ENCODE measurements around the gene DNAH9. TPM values are rescaled to one million over a fixed set of nuclear protein-coding genes. Genes with fewer than 3 reads are reported as not detected.
A peak's percentile ranks its signal among the peaks of the same experiment; 100 is the strongest.

Gene DNAH9
- total RNA-seq, 1 donor from 2014 or later: 1.0 TPM

GRCh38 chr17:11997147-11997971 is 399.1 kb downstream of the DNAH9 start, which contains the start of gene ZNF18:
TSS of gene ZNF18 (minus strand) at chr17:11997475. CDS start at chr17:11992829, 4,646 bp downstream.
- Histone ChIP-seq H3K9ac (ENCODE audit: low read depth in 1 of 3, low read length in 3 of 3) (peak within 1 kb of the TSS; percentile 92 to 98 (median 94)), H3K27ac (ENCODE audit: low read depth, low read length) (peak within 1 kb of the TSS; percentile 93), H3K4me3 (ENCODE audit: low read length in 3 of 3) (peak within 1 kb of the TSS; percentile 96 to 98 (median 98)), H3K27me3 (ENCODE audit: control insufficient read depth in 3 of 3, insufficient read depth in 3 of 3, low read length in 3 of 3) (no peaks in the 10 kb centered on the region), H3K4me1 (ENCODE audit: control insufficient read depth in 3 of 3, insufficient read depth in 3 of 3, low read length in 3 of 3) (peaks cover 3 to 14% (median 3%) of the 10 kb centered on the region in 3 donors), H3K9me3 (ENCODE audit: control insufficient read depth in 3 of 3, low read length in 3 of 3) (no peaks in the 10 kb centered on the region), H3K36me3 (ENCODE audit: control insufficient read depth in 3 of 3, insufficient read depth in 3 of 3, low read length in 3 of 3) (peaks cover 1 to 4% (median 3%) of the 10 kb centered on the region in 3 donors)

DNA sequence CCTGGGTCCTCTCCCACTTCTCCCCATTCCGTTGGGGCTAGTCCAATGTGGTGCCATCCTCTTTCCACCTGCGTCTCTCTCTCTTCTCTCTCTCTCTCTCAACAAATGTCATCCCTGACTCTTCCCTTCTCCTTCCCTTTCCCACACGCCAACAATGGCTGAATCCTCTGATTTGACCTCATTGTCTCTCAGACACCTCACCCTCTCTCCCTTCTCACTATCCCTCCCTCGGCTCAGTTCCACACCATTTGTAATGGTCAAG is 399.6 kb downstream of the DNAH9 start:
- Histone ChIP-seq H3K27ac (ENCODE audit: low read depth, low read length) (peak overlapping the region; percentile 61), H3K36me3 (ENCODE audit: control insufficient read depth in 3 of 3, insufficient read depth in 3 of 3, low read length in 3 of 3) (no peaks in the 10 kb centered on the region), H3K9ac (ENCODE audit: low read depth in 1 of 3, low read length in 3 of 3) (peak overlapping the region; percentile 52 to 85 (median 66)), H3K4me3 (ENCODE audit: low read length in 3 of 3) (peak overlapping the region; percentile 96 to 98 (median 98)), H3K9me3 (ENCODE audit: control insufficient read depth in 3 of 3, low read length in 3 of 3) (no peaks in the 10 kb centered on the region), H3K4me1 (ENCODE audit: control insufficient read depth in 3 of 3, insufficient read depth in 3 of 3, low read length in 3 of 3) (peaks cover 3 to 14% (median 3%) of the 10 kb centered on the region in 3 donors), H3K27me3 (ENCODE audit: control insufficient read depth in 3 of 3, insufficient read depth in 3 of 3, low read length in 3 of 3) (no peaks in the 10 kb centered on the region)

GRCh38 chr17:11999696-12000095 is 401.4 kb downstream of the DNAH9 start:
- Histone ChIP-seq H3K4me3 (ENCODE audit: low read length in 3 of 3) (no peak overlapping the region), H3K27me3 (ENCODE audit: control insufficient read depth in 3 of 3, insufficient read depth in 3 of 3, low read length in 3 of 3) (no peaks in the 10 kb centered on the region), H3K9ac (ENCODE audit: low read depth in 1 of 3, low read length in 3 of 3) (no peak overlapping the region), H3K9me3 (ENCODE audit: control insufficient read depth in 3 of 3, low read length in 3 of 3) (no peaks in the 10 kb centered on the region), H3K36me3 (ENCODE audit: control insufficient read depth in 3 of 3, insufficient read depth in 3 of 3, low read length in 3 of 3) (no peaks in the 10 kb centered on the region), H3K4me1 (ENCODE audit: control insufficient read depth in 3 of 3, insufficient read depth in 3 of 3, low read length in 3 of 3) (peaks cover 3 to 14% (median 3%) of the 10 kb centered on the region in 3 donors), H3K27ac (ENCODE audit: low read depth, low read length) (no peak overlapping the region)

GRCh38 chr17:12007466-12007865 is 409.2 kb downstream of the DNAH9 start:
- no peak overlapping the region for H3K4me3 ChIP-seq (ENCODE audit: low read length in 3 of 3)
- no peaks in the 10 kb centered on the region for H3K9me3 ChIP-seq (ENCODE audit: control insufficient read depth in 3 of 3, low read length in 3 of 3)
- H3K4me1 ChIP-seq (ENCODE audit: control insufficient read depth in 3 of 3, insufficient read depth in 3 of 3, low read length in 3 of 3): no peaks in the 10 kb centered on the region
- no peak overlapping the region for H3K27ac ChIP-seq (ENCODE audit: low read depth, low read length)
- no peaks in the 10 kb centered on the region for H3K36me3 ChIP-seq (ENCODE audit: control insufficient read depth in 3 of 3, insufficient read depth in 3 of 3, low read length in 3 of 3)
- no peak overlapping the region for H3K9ac ChIP-seq (ENCODE audit: low read depth in 1 of 3, low read length in 3 of 3)
- no peaks in the 10 kb centered on the region for H3K27me3 ChIP-seq (ENCODE audit: control insufficient read depth in 3 of 3, insufficient read depth in 3 of 3, low read length in 3 of 3)
